ENCODE measurements around the gene NAV2. TPM values are rescaled to one million over a fixed set of nuclear protein-coding genes. Genes with fewer than 3 reads are reported as not detected.
A peak's percentile ranks its signal among the peaks of the same experiment; 100 is the strongest.

The NAV2 gene
- total RNA-seq (2021) (22.9 and 23.3 TPM in 2 replicates), Bru-seq, nascent RNA (percentile 55 among the genes with signal in this experiment), BruChase-seq, experiment 1, labeled RNA remaining after a 2-hour chase (percentile 55 among the genes with signal in this experiment), BruChase-seq, experiment 2, labeled RNA remaining after a 6-hour chase (percentile 50 among the genes with signal in this experiment)
- long read RNA-seq, partial matches to known transcripts: 2 of 5 reads
- long read RNA-seq, other reads (novel, unspliced or antisense): 3 of 5 reads

GRCh38 chr11:19712281-19713195 is at the start of gene NAV2:
NAV2 (plus strand) TSS chr11:19712837; CDS start chr11:19713696, 859 bp downstream.
- no peaks in the 10 kb centered on the region for H3K27me3 ChIP-seq (ENCODE audit: insufficient read depth, low read depth)
- H4K20me1 ChIP-seq (ENCODE audit: insufficient read depth): no peaks in the 10 kb centered on the region
- peak within 1 kb of the TSS; percentile 90 for H2AFZ ChIP-seq
- peak; percentile 78 to 92 for DNase-seq
- intact Hi-C loops (cut with micrococcal nuclease; ENCODE audit: unreplicated experiment): no loop called here
- ChIA-PET CTCF (interaction anchor here (0.6 to 0.7 kb wide), 3 partner anchors 53 to 1179 kb away, joined by 3 to 4 read pairs (median 4); no protein-coding TSS in a partner anchor), POLR2A (ENCODE audit: unreplicated experiment) (interaction anchor here (0.6 kb wide), 1 partner anchor 33 kb away, joined by 7 read pairs; no protein-coding TSS in a partner anchor)
- BruUV-seq (replicated peaks): no TSS peak
- H3K4me2 ChIP-seq: peak within 1 kb of the TSS; percentile 93
- no peaks in the 10 kb centered on the region for H3K36me3 ChIP-seq (ENCODE audit: low read depth)
- H3K9me3 ChIP-seq (ENCODE audit: insufficient read depth, low read depth): no peaks in the 10 kb centered on the region
- H3K9me2 ChIP-seq (ENCODE audit: insufficient read depth): peaks cover 3% of the 10 kb centered on the region; the same call in 1 of the 2 replicates
- peaks cover 45% of the 10 kb centered on the region for H3K4me1 ChIP-seq (replicated peaks; ENCODE audit: insufficient read depth)
- peaks cover 28% of the 10 kb centered on the region for H3K79me2 ChIP-seq (ENCODE audit: low read depth)
- TF ChIP-seq EZH2 (IDR thresholded peaks at IDR 0.05; ENCODE audit: low read depth) (no peak), CTCF (conservative IDR thresholded peaks at IDR 0.05) (no peak)
- H3K4me3 ChIP-seq: peak within 1 kb of the TSS; percentile 56
- peak within 1 kb of the TSS; percentile 78 for H3K27ac ChIP-seq
- peaks cover 31% of the 10 kb centered on the region; the same call in 1 of the 2 replicates for H3F3A ChIP-seq (ENCODE audit: insufficient read depth, low read depth)

GRCh38 chr11:19663206-19663605 is 49.4 kb upstream of the NAV2 start:
- ChIA-PET POLR2A (ENCODE audit: unreplicated experiment) (no interaction called here), CTCF (no interaction called here)
- no TSS peak for BruUV-seq (replicated peaks)

More at GRCh38 chr11:19663206-19663605, 49.4 kb upstream of the NAV2 start:
- H3K4me2 ChIP-seq: no peak overlapping the region
- no peaks in the 10 kb centered on the region for H3K9me3 ChIP-seq (ENCODE audit: insufficient read depth, low read depth)
- TF ChIP-seq CTCF (conservative IDR thresholded peaks at IDR 0.05) (no peak), EZH2 (IDR thresholded peaks at IDR 0.05; ENCODE audit: low read depth) (no peak)
- no peak overlapping the region for H3K4me3 ChIP-seq
- intact Hi-C loops (cut with micrococcal nuclease; ENCODE audit: unreplicated experiment): no loop called here
- H3K4me1 ChIP-seq (replicated peaks; ENCODE audit: insufficient read depth): peaks cover 41% of the 10 kb centered on the region
- no peaks in the 10 kb centered on the region for H3K27me3 ChIP-seq (ENCODE audit: insufficient read depth, low read depth)
- no peak overlapping the region for H2AFZ ChIP-seq
- H4K20me1 ChIP-seq (ENCODE audit: insufficient read depth): no peaks in the 10 kb centered on the region
- no peak overlapping the region for H3K27ac ChIP-seq
- peaks cover 25% of the 10 kb centered on the region; the same call in 1 of the 2 replicates for H3F3A ChIP-seq (ENCODE audit: insufficient read depth, low read depth)
- no peak for DNase-seq
- no peaks in the 10 kb centered on the region for H3K79me2 ChIP-seq (ENCODE audit: low read depth)
- H3K36me3 ChIP-seq (ENCODE audit: low read depth): no peaks in the 10 kb centered on the region
- no peaks in the 10 kb centered on the region for H3K9me2 ChIP-seq (ENCODE audit: insufficient read depth)

Data from PC-9 (cell line).